Measurements from ENCODE around the gene MUC5AC. TPM values are rescaled to one million over a fixed set of nuclear protein-coding genes. Genes with fewer than 3 reads are reported as not detected.

The MUC5AC gene
- total RNA-seq, 1 experiment from 2014 or later = not detected

DNA sequence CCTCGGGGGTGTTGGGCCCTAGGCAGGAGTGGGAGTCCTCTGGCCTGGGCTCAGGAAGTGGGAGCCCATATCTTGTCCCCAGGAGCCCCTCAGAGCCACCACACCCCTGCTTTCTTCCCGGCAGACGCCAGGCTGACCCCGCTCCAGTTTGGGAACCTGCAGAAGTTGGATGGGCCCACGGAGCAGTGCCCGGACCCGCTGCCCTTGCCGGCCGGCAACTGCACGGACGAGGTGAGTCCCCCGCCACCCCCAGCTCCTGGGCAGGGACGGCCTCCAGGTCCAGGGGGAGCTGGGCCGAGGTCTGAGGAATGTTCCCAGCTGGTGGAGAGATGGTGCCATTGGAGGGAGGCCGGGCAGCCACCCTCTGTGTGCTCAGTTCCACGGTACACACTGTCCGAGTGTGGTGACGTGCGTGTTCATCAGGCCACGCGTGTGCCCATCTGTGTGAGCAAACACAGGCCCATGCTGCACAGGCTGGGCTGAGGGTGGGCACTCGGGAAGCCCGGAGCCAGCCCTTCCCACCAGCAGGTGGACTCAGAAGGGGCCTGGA is 69.9 kb downstream of the MUC5AC start:
- no peak for DNase-seq (ENCODE audit: low spot score)

DNA sequence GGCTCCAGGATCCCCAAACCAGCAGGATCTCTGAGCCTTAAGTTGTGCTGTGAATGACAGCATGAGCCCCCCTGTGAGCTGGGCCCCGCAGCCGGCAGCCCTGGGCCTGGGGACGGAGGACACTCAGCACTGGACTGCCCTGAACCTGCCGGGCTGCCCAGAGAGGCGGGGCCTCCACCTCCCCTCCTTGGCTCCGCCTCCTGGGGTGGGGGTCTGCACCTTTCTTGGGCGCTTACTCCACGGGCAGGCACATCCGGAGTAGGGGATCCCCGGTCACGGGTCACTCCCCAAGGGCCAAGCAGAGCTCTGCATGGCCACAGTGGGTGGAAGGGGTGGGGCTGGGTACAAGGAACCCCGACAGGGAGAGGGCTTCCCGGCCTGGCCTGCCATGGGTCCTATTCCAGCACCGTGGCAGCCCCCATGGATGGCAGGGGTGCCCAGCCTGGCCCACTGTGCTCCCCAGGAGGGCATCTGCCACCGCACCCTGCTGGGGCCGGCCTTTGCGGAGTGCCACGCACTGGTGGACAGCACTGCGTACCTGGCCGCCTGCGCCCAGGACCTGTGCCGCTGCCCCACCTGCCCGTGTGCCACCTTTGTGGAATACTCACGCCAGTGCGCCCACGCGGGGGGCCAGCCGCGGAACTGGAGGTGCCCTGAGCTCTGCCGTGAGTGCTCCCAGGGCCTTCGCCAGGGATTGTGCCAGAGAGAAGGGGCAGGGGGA is 70.5 kb downstream of the MUC5AC start:
- no peak overlapping the region for H3K27ac ChIP-seq (ENCODE audit: low read depth, low read length, poor library complexity, severe bottlenecking)
- no peaks in the 10 kb centered on the region for H3K36me3 ChIP-seq (ENCODE audit: insufficient read depth, low read length, poor library complexity, severe bottlenecking)
- H3K9me3 ChIP-seq (ENCODE audit: low read depth, low read length, poor library complexity, severe bottlenecking) = no peaks in the 10 kb centered on the region
- TF ChIP-seq EZH2 (IDR thresholded peaks at IDR 0.05; ENCODE audit: borderline replicate concordance, low read depth, low read length, poor library complexity, severe bottlenecking) = no peak
- TF ChIP-seq, protein P1, sequence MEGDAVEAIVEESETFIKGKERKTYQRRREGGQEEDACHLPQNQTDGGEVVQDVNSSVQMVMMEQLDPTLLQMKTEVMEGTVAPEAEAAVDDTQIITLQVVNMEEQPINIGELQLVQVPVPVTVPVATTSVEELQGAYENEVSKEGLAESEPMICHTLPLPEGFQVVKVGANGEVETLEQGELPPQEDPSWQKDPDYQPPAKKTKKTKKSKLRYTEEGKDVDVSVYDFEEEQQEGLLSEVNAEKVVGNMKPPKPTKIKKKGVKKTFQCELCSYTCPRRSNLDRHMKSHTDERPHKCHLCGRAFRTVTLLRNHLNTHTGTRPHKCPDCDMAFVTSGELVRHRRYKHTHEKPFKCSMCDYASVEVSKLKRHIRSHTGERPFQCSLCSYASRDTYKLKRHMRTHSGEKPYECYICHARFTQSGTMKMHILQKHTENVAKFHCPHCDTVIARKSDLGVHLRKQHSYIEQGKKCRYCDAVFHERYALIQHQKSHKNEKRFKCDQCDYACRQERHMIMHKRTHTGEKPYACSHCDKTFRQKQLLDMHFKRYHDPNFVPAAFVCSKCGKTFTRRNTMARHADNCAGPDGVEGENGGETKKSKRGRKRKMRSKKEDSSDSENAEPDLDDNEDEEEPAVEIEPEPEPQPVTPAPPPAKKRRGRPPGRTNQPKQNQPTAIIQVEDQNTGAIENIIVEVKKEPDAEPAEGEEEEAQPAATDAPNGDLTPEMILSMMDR (conservative IDR thresholded peaks at IDR 0.05; ENCODE audit: low read depth, low read length) = no peak
- ChIA-PET POLR2A (ENCODE audit: low non-redundant PET) (no interaction called here), CTCF (no interaction called here)
- no peak for DNase-seq (ENCODE audit: low spot score)
- BruUV-seq (replicated peaks) = no TSS peak
- intact Hi-C loops (cut with micrococcal nuclease; ENCODE audit: unreplicated experiment) = no loop called here
- no peaks in the 10 kb centered on the region for H3K27me3 ChIP-seq (replicated peaks; ENCODE audit: insufficient read depth, low read depth, low read length, poor library complexity)
- no peaks in the 10 kb centered on the region for H3K4me1 ChIP-seq (ENCODE audit: insufficient read depth, low read length, poor library complexity, severe bottlenecking)
- no peak overlapping the region for H3K4me3 ChIP-seq (ENCODE audit: low read depth, low read length, poor library complexity, severe bottlenecking)

More for the DNA sequence above, 69.9 kb downstream of the MUC5AC start:
- POLR2A ChIA-PET (ENCODE audit: low non-redundant PET) = no interaction called here
- CTCF ChIA-PET = no interaction called here
- Histone ChIP-seq H3K4me3 (ENCODE audit: low read depth, low read length, poor library complexity, severe bottlenecking) (no peak overlapping the region), H3K9me3 (ENCODE audit: low read depth, low read length, poor library complexity, severe bottlenecking) (no peaks in the 10 kb centered on the region), H3K4me1 (ENCODE audit: insufficient read depth, low read length, poor library complexity, severe bottlenecking) (no peaks in the 10 kb centered on the region), H3K36me3 (ENCODE audit: insufficient read depth, low read length, poor library complexity, severe bottlenecking) (no peaks in the 10 kb centered on the region), H3K27ac (ENCODE audit: low read depth, low read length, poor library complexity, severe bottlenecking) (no peak overlapping the region), H3K27me3 (replicated peaks; ENCODE audit: insufficient read depth, low read depth, low read length, poor library complexity) (no peaks in the 10 kb centered on the region)
- TF ChIP-seq, protein P1 (conservative IDR thresholded peaks at IDR 0.05; ENCODE audit: low read depth, low read length) = no peak
- TF ChIP-seq EZH2 (IDR thresholded peaks at IDR 0.05; ENCODE audit: borderline replicate concordance, low read depth, low read length, poor library complexity, severe bottlenecking) = no peak
- no TSS peak for BruUV-seq (replicated peaks)
- intact Hi-C loops (cut with micrococcal nuclease; ENCODE audit: unreplicated experiment) = no loop called here

DNA sequence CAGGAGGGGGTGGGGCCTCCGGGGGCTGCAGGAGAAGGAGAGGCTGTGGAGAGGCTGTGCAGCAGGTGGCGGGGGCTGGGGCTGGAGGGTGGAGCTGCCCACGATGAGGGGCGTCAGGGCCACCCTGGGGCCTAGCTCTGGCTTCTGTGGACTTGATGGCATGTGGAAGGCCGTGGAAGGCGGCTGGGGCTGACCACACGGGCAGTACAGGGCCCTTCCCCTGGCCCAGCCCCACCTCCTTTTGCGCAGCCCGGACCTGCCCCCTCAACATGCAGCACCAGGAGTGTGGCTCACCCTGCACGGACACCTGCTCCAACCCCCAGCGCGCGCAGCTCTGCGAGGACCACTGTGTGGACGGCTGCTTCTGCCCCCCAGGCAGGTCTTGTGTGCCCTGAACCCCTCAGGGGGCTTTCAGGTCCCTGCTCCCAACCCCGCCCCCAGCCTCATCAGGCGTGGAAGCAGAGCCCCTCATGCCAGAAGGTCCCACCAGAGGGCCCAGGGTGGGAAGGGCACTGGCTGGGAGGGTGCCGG is 71.2 kb downstream of the MUC5AC start:
- no peaks in the 10 kb centered on the region for H3K9me3 ChIP-seq (ENCODE audit: low read depth, low read length, poor library complexity, severe bottlenecking)
- POLR2A ChIA-PET (ENCODE audit: low non-redundant PET) = no interaction called here
- no peak overlapping the region for H3K4me3 ChIP-seq (ENCODE audit: low read depth, low read length, poor library complexity, severe bottlenecking)
- DNase-seq (ENCODE audit: low spot score) = no peak
- BruUV-seq (replicated peaks) = no TSS peak
- no peak overlapping the region for H3K27ac ChIP-seq (ENCODE audit: low read depth, low read length, poor library complexity, severe bottlenecking)
- H3K36me3 ChIP-seq (ENCODE audit: insufficient read depth, low read length, poor library complexity, severe bottlenecking) = no peaks in the 10 kb centered on the region
- no peak for TF ChIP-seq EZH2 (IDR thresholded peaks at IDR 0.05; ENCODE audit: borderline replicate concordance, low read depth, low read length, poor library complexity, severe bottlenecking)
- TF ChIP-seq, protein P1 (conservative IDR thresholded peaks at IDR 0.05; ENCODE audit: low read depth, low read length) = no peak
- CTCF ChIA-PET = no interaction called here
- H3K27me3 ChIP-seq (replicated peaks; ENCODE audit: insufficient read depth, low read depth, low read length, poor library complexity) = no peaks in the 10 kb centered on the region
- H3K4me1 ChIP-seq (ENCODE audit: insufficient read depth, low read length, poor library complexity, severe bottlenecking) = no peaks in the 10 kb centered on the region
- intact Hi-C loops (cut with micrococcal nuclease; ENCODE audit: unreplicated experiment) = no loop called here
